HepG2 (cell line): Measurements from ENCODE around the gene QPCT. TPM values are rescaled to one million over a fixed set of nuclear protein-coding genes. Genes with fewer than 3 reads are reported as not detected.
A peak's percentile ranks its signal among the peaks of the same experiment; 100 is the strongest.

Experiments
- ATF1 ChIP-seq: IDR thresholded peaks from 2 replicates; pipeline ENCODE4 v1.6.1; 2016; ENCODE audit warnings: mild to moderate bottlenecking, control low read depth
- BRD4 ChIP-seq: sonication (generic); formaldehyde crosslinking; IDR thresholded peaks from 2 replicates; pipeline ENCODE4 v1.4.0; 2020; ENCODE audit warnings: missing genetic modification reagents
- CEBPG ChIP-seq: IDR thresholded peaks from 2 replicates; pipeline ENCODE4 v1.6.1; 2016
- KAT2B ChIP-seq: fragments of 150-350 bp; IDR thresholded peaks from 2 replicates; pipeline ENCODE4 v1.6.1; 2014; ENCODE audit warnings: low read depth, low read length, borderline replicate concordance
- KDM2A ChIP-seq: sonication (generic); formaldehyde crosslinking; IDR thresholded peaks from 2 replicates; pipeline ENCODE4 v1.4.0; 2020; ENCODE audit warnings: low read depth, missing genetic modification reagents, borderline replicate concordance
- MTF1 ChIP-seq: sonication (generic); formaldehyde crosslinking; IDR thresholded peaks from 2 replicates; pipeline ENCODE4 v1.5.0; 2020; ENCODE audit warnings: missing genetic modification reagents
- MYC ChIP-seq: sonication (generic); formaldehyde crosslinking; IDR thresholded peaks from 2 replicates; pipeline ENCODE4 v1.9.0; 2021; ENCODE audit warnings: missing genetic modification reagents, borderline replicate concordance
- NONO ChIP-seq, 2 experiments: fragments of 450-650 bp in 1 of 2; sonication (generic) in 1 of 2; formaldehyde crosslinking in 1 of 2; IDR thresholded peaks in 1 of 2; conservative IDR thresholded peaks in 1 of 2; 2 replicates each; pipeline versions ENCODE4 v1.6.1 to v1.8.0; 2017 to 2022; ENCODE audit warnings: mild to moderate bottlenecking in 1 of 2, missing genetic modification reagents in 1 of 2, moderate library complexity in 1 of 2
- PLRG1 ChIP-seq: fragments of 450-650 bp; conservative IDR thresholded peaks from 2 replicates; pipeline ENCODE4 v1.6.1; 2016
- POLR2G ChIP-seq: fragments of 200-400 bp; formaldehyde crosslinking; IDR thresholded peaks from 2 replicates; pipeline ENCODE4 v1.6.1; 2018; ENCODE audit warnings: mild to moderate bottlenecking, low read depth, low read length, moderate library complexity
- PREB ChIP-seq: sonication (generic); formaldehyde crosslinking; IDR thresholded peaks from 2 replicates; pipeline ENCODE4 v1.4.0; 2020; ENCODE audit warnings: missing genetic modification reagents
- PTBP1 ChIP-seq: fragments of 200-400 bp; formaldehyde crosslinking; IDR thresholded peaks from 2 replicates; pipeline ENCODE4 v1.6.1; 2018; ENCODE audit warnings: low read length, low read depth; ENCODE audit not compliant: poor library complexity, severe bottlenecking
- SETDB1 ChIP-seq: sonication (generic); formaldehyde crosslinking; IDR thresholded peaks from 2 replicates; pipeline ENCODE4 v1.5.1; 2020; ENCODE audit warnings: missing genetic modification reagents, mild to moderate bottlenecking, borderline replicate concordance
- SRSF1 ChIP-seq: fragments of 200-400 bp; formaldehyde crosslinking; optimal IDR thresholded peaks from 2 replicates; pipeline ENCODE3; 2017; ENCODE audit warnings: mild to moderate bottlenecking, low read depth, low read length, moderate library complexity
- TAF1 ChIP-seq: sonication (generic); formaldehyde crosslinking; IDR thresholded peaks from 2 replicates; pipeline ENCODE4 v1.4.0; 2020; ENCODE audit warnings: missing genetic modification reagents
- ZNF260 ChIP-seq: sonication (generic); formaldehyde crosslinking; IDR thresholded peaks from 2 replicates; pipeline ENCODE4 v1.4.0; 2020; ENCODE audit warnings: missing genetic modification reagents, low read depth, mild to moderate bottlenecking, borderline replicate concordance
- polyA plus RNA-seq, 8 experiments: library from polyadenylated mRNA; depleted of rRNA in 3 of 8; stranded (reverse) in 7 of 8; unstranded in 1 of 8; fragments of >200 nt; fragmentation: Illumina TruSeq in 4 of 8; extraction: Trizol in 4 of 8; gene quantifications; 2 replicates each; pipeline versions ENCODE4 v1.2.1 to v1.2.3, GENCODE V29; 2011 to 2016; ENCODE audit warnings: low read depth in 4 of 8, missing spikeins in 1 of 8, mixed read lengths in 1 of 8; ENCODE audit not compliant: insufficient read depth in 1 of 8
- total RNA-seq, 5 experiments: library from RNA; depleted of rRNA; stranded (reverse); fragments of >200 nt; fragmentation: Illumina TruSeq; extraction: Trizol; gene quantifications; 2 replicates each; pipeline ENCODE4 v1.2.3, GENCODE V29; 2016; ENCODE audit warnings: low read depth in 1 of 5
- TF ChIP-seq, protein P1 (sequence below): IDR thresholded peaks from 2 replicates; pipeline ENCODE4 v1.6.1; 2012; ENCODE audit warnings: low read depth, low read length, improper control_type of control experiment
- TF ChIP-seq, protein P2 (sequence below): sonication (generic); formaldehyde crosslinking; IDR thresholded peaks from one replicate; pipeline ENCODE4 v1.5.1; 2020; ENCODE audit warnings: mild to moderate bottlenecking, missing genetic modification reagents; ENCODE audit errors: not compliant biosample characterization

QPCT gene
- total and polyA plus RNA-seq, 2 of the 13 experiments (the other 11 are each of a cell fraction or from before 2014, with no cell fraction given) = 0.77 to 1.2 TPM

DNA sequence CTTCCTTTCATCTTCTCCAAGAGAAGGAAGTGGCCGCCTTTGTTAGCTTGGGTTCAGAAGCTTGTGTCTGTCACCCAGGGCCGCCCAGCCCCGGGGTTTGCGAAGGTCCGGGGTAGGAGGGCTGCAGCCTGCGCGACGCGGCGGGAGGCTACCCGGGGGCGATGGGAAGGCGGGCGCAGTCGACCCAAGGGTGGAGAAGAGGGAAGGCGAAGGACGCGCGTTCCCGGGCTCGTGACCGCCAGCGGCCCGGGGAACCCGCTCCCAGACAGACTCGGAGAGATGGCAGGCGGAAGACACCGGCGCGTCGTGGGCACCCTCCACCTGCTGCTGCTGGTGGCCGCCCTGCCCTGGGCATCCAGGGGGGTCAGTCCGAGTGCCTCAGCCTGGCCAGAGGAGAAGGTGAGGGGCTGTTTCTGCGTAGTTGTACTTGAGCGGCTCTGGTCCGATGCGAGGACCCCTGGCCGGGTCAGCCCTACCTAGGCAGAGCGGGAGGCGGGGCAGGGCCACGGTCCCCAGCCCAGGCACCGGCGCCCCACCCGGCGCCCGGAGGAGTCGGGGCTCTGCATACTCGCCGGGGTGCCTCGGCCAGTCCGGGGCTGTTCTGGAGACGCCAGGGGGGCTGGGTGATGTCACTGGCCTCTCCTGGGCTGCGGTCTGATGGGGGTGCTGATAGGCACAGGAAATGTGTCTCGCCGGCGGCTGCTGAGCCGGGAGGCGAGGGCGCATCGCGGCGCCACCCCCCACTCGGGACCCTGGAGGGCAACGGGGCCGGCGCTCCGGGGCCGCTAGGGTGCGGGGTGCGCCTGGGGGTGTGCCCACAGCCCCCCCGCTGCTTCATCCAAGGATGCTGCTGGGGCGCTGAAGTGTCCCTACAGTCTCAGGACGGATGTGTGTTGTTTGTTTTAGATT is at the start of gene QPCT (continued):
- TF ChIP-seq PREB = no peak
- TF ChIP-seq MYC (CRISPR knock-in tag) = no peak
- TF ChIP-seq ZNF260 (CRISPR knock-in tag) = no peak
- TF ChIP-seq NONO (IDR thresholded peaks at IDR 0.05) = no peak
- no peak for TF ChIP-seq NONO (CRISPR knock-in tag; conservative IDR thresholded peaks at IDR 0.05)
- no peak for TF ChIP-seq ATF1 (CRISPR knock-in tag)
- no peak for TF ChIP-seq PLRG1
- TF ChIP-seq BRD4 (CRISPR knock-in tag) = no peak
- TF ChIP-seq POLR2G = no peak
- TF ChIP-seq, protein P1, sequence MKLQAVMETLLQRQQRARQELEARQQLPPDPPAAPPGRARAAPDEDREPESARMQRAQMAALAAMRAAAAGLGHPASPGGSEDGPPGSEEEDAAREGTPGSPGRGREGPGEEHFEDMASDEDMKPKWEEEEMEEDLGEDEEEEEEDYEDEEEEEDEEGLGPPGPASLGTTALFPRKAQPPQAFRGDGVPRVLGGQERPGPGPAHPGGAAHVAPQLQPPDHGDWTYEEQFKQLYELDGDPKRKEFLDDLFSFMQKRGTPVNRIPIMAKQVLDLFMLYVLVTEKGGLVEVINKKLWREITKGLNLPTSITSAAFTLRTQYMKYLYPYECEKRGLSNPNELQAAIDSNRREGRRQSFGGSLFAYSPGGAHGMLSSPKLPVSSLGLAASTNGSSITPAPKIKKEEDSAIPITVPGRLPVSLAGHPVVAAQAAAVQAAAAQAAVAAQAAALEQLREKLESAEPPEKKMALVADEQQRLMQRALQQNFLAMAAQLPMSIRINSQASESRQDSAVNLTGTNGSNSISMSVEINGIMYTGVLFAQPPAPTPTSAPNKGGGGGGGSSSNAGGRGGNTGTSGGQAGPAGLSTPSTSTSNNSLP = no peak
- TF ChIP-seq SRSF1 = no peak
- TF ChIP-seq KAT2B = no peak
- no peak for TF ChIP-seq CEBPG (CRISPR knock-in tag)
- TF ChIP-seq, protein P2, sequence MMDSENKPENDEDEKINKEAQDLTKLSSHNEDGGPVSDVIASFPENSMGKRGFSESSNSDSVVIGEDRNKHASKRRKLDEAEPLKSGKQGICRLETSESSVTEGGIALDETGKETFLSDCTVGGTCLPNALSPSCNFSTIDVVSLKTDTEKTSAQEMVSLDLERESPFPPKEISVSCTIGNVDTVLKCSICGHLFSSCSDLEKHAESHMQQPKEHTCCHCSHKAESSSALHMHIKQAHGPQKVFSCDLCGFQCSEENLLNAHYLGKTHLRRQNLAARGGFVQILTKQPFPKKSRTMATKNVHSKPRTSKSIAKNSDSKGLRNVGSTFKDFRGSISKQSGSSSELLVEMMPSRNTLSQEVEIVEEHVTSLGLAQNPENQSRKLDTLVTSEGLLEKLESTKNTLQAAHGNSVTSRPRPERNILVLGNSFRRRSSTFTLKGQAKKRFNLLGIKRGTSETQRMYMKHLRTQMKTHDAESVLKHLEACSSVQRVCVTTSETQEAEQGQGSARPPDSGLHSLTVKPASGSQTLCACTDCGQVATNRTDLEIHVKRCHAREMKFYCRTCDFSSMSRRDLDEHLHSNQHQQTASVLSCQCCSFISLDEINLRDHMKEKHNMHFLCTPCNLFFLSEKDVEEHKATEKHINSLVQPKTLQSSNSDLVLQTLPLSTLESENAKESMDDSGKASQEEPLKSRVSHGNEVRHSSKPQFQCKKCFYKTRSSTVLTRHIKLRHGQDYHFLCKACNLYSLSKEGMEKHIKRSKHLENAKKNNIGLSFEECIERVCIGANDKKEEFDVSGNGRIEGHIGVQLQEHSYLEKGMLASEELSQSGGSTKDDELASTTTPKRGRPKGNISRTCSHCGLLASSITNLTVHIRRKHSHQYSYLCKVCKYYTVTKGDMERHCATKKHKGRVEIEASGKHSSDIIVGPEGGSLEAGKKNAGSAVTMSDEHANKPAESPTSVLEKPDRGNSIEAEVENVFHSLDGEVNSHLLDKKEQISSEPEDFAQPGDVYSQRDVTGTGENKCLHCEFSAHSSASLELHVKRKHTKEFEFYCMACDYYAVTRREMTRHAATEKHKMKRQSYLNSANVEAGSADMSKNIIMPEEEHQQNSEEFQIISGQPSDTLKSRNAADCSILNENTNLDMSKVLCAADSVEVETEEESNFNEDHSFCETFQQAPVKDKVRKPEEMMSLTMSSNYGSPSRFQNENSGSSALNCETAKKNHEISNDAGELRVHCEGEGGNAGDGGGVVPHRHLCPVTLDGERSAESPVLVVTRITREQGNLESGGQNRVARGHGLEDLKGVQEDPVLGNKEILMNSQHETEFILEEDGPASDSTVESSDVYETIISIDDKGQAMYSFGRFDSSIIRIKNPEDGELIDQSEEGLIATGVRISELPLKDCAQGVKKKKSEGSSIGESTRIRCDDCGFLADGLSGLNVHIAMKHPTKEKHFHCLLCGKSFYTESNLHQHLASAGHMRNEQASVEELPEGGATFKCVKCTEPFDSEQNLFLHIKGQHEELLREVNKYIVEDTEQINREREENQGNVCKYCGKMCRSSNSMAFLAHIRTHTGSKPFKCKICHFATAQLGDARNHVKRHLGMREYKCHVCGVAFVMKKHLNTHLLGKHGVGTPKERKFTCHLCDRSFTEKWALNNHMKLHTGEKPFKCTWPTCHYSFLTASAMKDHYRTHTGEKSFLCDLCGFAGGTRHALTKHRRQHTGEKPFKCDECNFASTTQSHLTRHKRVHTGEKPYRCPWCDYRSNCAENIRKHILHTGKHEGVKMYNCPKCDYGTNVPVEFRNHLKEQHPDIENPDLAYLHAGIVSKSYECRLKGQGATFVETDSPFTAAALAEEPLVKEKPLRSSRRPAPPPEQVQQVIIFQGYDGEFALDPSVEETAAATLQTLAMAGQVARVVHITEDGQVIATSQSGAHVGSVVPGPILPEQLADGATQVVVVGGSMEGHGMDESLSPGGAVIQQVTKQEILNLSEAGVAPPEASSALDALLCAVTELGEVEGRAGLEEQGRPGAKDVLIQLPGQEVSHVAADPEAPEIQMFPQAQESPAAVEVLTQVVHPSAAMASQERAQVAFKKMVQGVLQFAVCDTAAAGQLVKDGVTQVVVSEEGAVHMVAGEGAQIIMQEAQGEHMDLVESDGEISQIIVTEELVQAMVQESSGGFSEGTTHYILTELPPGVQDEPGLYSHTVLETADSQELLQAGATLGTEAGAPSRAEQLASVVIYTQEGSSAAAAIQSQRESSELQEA (CRISPR knock-in tag) = peak; percentile 23
- no peak for TF ChIP-seq TAF1
- no peak for TF ChIP-seq PTBP1
- no peak for TF ChIP-seq MTF1 (CRISPR knock-in tag)
- peak; percentile 20; the same call in 1 of the 2 replicates for TF ChIP-seq KDM2A
- TF ChIP-seq SETDB1 (CRISPR knock-in tag) = no peak
